ENCODE results near the gene SPAG17.

SPAG17 gene

DNA sequence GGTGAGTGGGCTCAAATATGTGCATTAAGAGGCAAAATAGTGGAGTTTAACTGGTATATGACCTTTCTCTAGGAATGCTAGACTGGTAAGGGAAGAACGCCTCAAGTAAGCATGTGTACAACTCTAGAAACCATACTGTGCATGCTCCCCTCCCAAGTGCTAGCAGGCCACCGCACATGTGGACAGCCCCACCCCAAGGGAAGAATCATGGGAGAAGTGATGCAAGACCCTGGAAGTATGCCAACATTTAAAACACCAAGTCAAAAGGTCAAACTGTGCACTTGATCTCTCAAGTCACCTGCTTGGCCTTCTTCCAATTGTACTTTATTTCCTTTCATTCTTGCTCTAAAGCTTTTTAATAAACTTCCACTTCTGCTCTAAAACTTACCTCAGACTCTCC is 135.0 kb downstream of the SPAG17 start:
- TF ChIP-seq, protein P1, sequence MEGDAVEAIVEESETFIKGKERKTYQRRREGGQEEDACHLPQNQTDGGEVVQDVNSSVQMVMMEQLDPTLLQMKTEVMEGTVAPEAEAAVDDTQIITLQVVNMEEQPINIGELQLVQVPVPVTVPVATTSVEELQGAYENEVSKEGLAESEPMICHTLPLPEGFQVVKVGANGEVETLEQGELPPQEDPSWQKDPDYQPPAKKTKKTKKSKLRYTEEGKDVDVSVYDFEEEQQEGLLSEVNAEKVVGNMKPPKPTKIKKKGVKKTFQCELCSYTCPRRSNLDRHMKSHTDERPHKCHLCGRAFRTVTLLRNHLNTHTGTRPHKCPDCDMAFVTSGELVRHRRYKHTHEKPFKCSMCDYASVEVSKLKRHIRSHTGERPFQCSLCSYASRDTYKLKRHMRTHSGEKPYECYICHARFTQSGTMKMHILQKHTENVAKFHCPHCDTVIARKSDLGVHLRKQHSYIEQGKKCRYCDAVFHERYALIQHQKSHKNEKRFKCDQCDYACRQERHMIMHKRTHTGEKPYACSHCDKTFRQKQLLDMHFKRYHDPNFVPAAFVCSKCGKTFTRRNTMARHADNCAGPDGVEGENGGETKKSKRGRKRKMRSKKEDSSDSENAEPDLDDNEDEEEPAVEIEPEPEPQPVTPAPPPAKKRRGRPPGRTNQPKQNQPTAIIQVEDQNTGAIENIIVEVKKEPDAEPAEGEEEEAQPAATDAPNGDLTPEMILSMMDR (IDR thresholded peaks at IDR 0.05; ENCODE audit: low read depth, low read length): no peak
- DNase-seq: no peak
- no peaks in the 10 kb centered on the region for H3K9me3 ChIP-seq (ENCODE audit: severe bottlenecking)
- no peak overlapping the region for H3K4me3 ChIP-seq (ENCODE audit: low read depth, low read length)
- H3K27me3 ChIP-seq (ENCODE audit: insufficient read depth, low read depth, severe bottlenecking): no peaks in the 10 kb centered on the region
- no peak overlapping the region for H3K27ac ChIP-seq
- no peaks in the 10 kb centered on the region for H3K36me3 ChIP-seq

DNA sequence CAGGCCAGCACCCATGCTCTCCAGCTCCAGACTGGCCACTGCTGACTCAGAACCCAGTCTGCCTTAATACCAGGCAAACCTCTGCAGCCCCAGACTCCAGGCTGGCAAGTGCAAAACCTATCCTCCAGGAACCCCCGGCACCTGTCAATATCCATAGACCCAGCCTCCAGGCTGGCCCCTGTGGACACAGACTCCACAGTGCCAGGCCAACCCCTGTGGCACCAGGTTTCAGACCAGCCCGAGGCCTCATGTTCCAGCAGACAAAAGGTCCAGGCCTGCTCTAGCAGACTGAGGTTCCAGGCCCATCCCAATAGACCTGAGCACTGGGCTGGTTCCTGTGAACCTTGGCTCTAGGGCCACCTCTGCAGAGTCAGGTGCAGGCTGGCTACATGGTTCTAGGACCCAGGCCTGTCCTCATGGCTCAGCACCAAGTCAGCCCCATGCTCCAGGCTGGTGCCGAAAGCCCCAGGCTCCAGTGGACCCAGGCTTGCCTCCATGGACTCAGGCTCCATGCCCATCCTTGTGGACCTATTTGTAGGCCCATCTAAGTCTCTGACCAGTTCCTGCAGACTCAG is 137.3 kb downstream of the SPAG17 start:
- DNase-seq: no peak

DNA sequence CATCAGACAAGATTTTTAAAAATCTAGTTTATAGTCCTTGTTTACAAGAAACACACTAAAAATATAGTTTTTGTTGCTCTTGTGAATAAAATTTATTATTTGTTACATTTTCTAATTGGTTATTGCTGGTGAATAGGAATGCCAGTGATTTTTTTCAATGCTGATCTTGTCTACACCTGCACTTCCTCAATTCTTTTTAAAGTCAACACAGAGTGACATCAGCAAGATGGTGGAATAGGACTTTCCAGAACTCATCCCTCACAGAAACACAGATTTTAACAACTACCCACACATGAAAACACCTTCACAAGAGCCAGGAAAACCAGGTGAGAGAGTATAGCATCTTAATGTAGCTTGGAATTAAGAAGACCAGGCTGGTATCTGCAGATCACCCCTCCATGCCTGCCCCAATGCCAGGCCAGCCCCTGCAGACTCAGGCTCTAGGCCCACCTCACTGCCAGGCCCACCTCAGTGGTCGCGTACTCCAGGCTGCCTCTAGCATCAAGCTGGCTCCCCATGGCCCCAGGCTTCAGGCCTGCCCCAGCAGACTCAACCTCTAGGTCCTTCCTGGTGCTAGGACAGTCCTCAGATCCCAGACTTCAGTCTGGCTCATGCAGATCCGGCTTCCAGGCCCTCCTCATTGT is 137.9 kb downstream of the SPAG17 start:
- Histone ChIP-seq H3K27ac (no peak overlapping the region), H3K36me3 (no peaks in the 10 kb centered on the region), H3K4me3 (ENCODE audit: low read depth, low read length) (no peak overlapping the region), H3K9me3 (ENCODE audit: severe bottlenecking) (no peaks in the 10 kb centered on the region), H3K27me3 (ENCODE audit: insufficient read depth, low read depth, severe bottlenecking) (no peaks in the 10 kb centered on the region)
- TF ChIP-seq, protein P1 (IDR thresholded peaks at IDR 0.05; ENCODE audit: low read depth, low read length): no peak
- no peak for DNase-seq

More for the DNA sequence above, 137.3 kb downstream of the SPAG17 start:
- no peaks in the 10 kb centered on the region for H3K27me3 ChIP-seq (ENCODE audit: insufficient read depth, low read depth, severe bottlenecking)
- no peak overlapping the region for H3K27ac ChIP-seq
- H3K36me3 ChIP-seq: no peaks in the 10 kb centered on the region
- TF ChIP-seq, protein P1 (IDR thresholded peaks at IDR 0.05; ENCODE audit: low read depth, low read length): no peak
- H3K9me3 ChIP-seq (ENCODE audit: severe bottlenecking): no peaks in the 10 kb centered on the region
- H3K4me3 ChIP-seq (ENCODE audit: low read depth, low read length): no peak overlapping the region

DNA sequence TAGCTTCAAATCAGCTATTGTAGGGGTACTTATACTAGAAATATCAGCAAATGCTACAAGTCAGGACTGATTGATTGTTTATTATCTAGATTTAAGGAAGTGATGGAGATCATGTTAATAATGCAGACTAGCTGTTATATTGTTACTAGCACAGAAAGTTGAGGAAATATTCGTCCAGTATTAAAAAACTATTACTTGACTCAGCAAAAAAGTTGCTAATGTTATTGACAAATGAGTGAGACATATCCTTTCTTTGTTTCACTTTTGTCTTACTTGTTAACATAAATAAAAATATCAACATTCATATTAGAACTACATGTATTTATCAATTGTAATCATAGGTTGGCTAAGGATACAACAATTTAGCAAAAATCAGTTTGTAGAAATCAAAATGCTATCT is 141.4 kb downstream of the SPAG17 start:
- H3K36me3 ChIP-seq: no peaks in the 10 kb centered on the region
- no peak for DNase-seq
- TF ChIP-seq, protein P1 (IDR thresholded peaks at IDR 0.05; ENCODE audit: low read depth, low read length): no peak
- no peaks in the 10 kb centered on the region for H3K9me3 ChIP-seq (ENCODE audit: severe bottlenecking)
- H3K27ac ChIP-seq: no peak overlapping the region
- H3K4me3 ChIP-seq (ENCODE audit: low read depth, low read length): no peak overlapping the region
- H3K27me3 ChIP-seq (ENCODE audit: insufficient read depth, low read depth, severe bottlenecking): no peaks in the 10 kb centered on the region

DNA sequence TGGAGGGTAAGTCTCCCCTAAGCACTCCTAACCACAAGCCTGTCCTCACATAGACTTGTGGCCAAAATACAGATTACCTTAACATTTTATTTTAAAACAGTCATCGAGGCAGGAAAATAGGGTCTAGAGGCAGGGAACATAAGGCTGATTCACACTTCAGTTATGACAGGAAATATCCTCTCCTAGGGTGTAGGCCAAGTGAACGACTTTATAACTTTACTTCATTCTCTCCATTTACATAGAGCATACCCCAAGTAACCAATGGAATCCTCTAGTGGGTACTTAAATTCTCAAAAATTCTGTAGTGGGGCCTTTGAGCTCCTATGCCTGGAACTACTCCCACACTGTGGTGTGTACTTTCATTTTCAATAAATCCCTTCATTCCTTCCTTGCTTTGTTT is 142.5 kb downstream of the SPAG17 start:
- Histone ChIP-seq H3K27ac (no peak overlapping the region), H3K4me3 (ENCODE audit: low read depth, low read length) (no peak overlapping the region), H3K9me3 (ENCODE audit: severe bottlenecking) (no peaks in the 10 kb centered on the region), H3K27me3 (ENCODE audit: insufficient read depth, low read depth, severe bottlenecking) (no peaks in the 10 kb centered on the region), H3K36me3 (no peaks in the 10 kb centered on the region)
- DNase-seq: no peak
- TF ChIP-seq, protein P1 (IDR thresholded peaks at IDR 0.05; ENCODE audit: low read depth, low read length): no peak

GRCh38 chr1:118039170-118039569 is 145.9 kb downstream of the SPAG17 start:
- no peak for DNase-seq
- H3K36me3 ChIP-seq: no peaks in the 10 kb centered on the region
- no peaks in the 10 kb centered on the region for H3K27me3 ChIP-seq (ENCODE audit: insufficient read depth, low read depth, severe bottlenecking)
- no peak overlapping the region for H3K27ac ChIP-seq
- no peaks in the 10 kb centered on the region for H3K9me3 ChIP-seq (ENCODE audit: severe bottlenecking)
- H3K4me3 ChIP-seq (ENCODE audit: low read depth, low read length): no peak overlapping the region
- TF ChIP-seq, protein P1 (IDR thresholded peaks at IDR 0.05; ENCODE audit: low read depth, low read length): no peak
